Left ventricle myocardium superior (tissue), 1 donor: Measurements from ENCODE around the gene RNU5B-1. TPM values are rescaled to one million over a fixed set of nuclear protein-coding genes. Genes with fewer than 3 reads are reported as not detected.
A peak's percentile ranks its signal among the peaks of the same experiment; 100 is the strongest.

Experiments
- ATAC-seq: fragments of 200-7000 bp; cut with Tn5 transposase; one replicate; pipeline ENCODE4 v1.9.1; 2020; ENCODE audit warnings: mild to moderate bottlenecking, moderate library complexity
- DNase-seq: peaks from one replicate; pipeline ENCODE4 v3.0.0-alpha.2; 2020
- intact Hi-C: fragments of 100-400 bp; cut with micrococcal nuclease; formaldehyde crosslinking; loops from one replicate; pipeline ENCODE4 v1.11.0; 2022
- total RNA-seq: library from RNA; stranded (reverse); fragmentation: NEBNext Ultra II Directional; extraction: Animal tissue kit (Norgen Biotek cat#: 25700); gene quantifications from one replicate; pipeline ENCODE4 v1.2.1, GENCODE V29; 2021
- donor health status: DM: no; HTN: yes; CAD: no; lungs with severe emphysema.

Gene RNU5B-1
- total RNA-seq, 1 donor from 2014 or later = 40.8 TPM

DNA sequence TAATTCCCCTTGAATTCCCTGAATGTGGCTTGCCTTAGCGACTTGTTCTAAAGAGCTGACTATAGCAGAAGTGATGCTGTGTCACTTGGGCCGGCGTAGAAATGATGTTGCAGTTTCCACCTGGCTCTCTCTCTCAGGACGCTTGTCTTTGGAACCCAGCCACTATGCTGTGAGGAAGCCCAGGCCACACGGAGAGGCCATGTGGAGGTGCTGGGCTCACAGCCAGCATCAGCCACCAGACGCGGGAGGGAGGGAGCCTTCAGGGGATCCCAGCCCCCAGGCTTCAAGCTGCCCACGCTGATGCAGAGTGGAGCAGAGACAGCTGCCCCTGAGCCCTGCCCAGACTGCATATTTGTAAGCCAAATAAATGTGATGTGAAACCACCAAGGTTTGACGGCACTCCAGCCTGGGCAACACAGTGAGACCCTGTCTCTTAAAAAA is 18.6 kb downstream of the RNU5B-1 start:
- ATAC-seq = peak; percentile 93
- intact Hi-C loops = loop anchor here (5.0 kb wide), 1 partner anchor 64 kb away; no protein-coding TSS in a partner anchor
- peak; percentile 86 for DNase-seq

DNA sequence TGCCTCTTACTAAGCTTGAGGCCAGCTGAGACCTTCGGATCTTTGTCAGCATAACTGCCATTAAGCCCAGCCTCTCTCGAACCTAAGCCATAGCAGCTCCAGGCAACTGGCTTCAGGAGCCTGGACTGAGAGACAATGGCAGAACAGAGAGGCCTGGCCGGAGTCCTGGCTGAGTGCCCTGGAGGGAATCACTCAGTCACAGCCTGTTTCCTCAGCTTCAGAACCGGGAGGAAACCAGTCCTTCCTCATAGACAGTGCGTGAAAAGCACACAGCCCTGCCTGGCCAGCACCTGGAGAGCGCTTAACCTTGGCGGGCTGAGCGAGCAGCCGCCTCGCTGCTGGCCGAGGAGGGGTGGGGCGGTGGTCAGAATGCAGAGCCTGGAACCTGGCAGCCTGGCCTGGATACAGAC is 21.6 kb downstream of the RNU5B-1 start:
- ATAC-seq (peak; percentile 36), DNase-seq (peak; percentile 61)
- intact Hi-C loops = no loop called here

DNA sequence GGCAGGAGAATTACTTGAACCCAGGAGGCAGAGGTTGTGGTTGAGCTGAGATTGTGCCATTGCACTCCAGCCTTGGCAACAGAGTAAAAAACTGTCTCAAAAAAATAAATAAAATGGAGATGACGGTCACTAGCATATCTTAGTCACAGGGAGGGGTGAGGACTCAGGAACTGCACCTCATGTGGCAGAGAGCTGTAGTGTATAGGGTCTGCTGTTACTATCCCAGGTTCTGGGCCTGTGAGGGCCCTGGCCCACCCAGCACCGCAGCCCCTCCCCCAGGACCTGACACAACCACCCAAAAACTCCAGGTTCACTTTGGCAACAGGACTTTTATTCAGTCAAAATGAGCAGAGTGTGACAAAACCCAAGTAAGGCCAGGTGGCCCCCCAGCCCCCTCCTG is 22.3 kb downstream of the RNU5B-1 start:
- intact Hi-C loops = no loop called here
- no peak for ATAC-seq
- no peak for DNase-seq

DNA sequence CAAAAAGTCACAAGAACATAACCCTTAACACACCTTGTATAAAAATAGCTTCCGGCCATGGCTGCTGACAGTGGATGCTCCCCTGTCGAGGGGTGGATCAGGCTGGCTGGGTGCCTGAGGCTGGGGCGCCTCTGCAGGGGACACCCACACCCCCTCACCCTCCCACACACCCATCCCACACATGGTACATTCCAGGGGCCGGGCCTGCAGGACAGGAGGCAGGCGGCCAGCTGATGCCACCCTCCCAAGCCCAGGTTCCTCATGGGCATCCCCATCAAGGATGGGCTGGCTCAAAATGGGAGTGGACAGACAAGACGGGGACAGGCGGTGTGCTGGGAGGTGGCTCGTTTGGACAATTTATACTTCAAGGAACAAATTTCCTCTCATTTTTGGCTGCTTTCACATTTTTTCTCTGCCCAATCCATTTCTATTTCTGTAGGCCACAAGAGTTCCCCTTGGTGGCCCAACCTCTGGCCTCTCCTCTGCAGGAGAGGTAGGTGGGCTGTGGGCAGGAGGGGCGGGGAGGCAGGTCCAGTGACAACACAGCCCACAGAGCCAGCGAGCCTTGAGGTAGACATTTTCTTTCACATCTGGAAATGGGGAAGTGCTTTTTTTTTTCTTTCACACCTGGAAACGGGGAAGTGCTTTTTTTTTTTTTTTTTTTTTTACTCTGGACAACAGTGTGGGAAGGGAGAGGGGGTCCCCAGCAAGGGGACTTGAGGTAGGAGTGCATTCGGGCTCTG is 23.3 kb downstream of the RNU5B-1 start:
- ATAC-seq (no peak), DNase-seq (no peak)
- intact Hi-C loops = no loop called here

DNA sequence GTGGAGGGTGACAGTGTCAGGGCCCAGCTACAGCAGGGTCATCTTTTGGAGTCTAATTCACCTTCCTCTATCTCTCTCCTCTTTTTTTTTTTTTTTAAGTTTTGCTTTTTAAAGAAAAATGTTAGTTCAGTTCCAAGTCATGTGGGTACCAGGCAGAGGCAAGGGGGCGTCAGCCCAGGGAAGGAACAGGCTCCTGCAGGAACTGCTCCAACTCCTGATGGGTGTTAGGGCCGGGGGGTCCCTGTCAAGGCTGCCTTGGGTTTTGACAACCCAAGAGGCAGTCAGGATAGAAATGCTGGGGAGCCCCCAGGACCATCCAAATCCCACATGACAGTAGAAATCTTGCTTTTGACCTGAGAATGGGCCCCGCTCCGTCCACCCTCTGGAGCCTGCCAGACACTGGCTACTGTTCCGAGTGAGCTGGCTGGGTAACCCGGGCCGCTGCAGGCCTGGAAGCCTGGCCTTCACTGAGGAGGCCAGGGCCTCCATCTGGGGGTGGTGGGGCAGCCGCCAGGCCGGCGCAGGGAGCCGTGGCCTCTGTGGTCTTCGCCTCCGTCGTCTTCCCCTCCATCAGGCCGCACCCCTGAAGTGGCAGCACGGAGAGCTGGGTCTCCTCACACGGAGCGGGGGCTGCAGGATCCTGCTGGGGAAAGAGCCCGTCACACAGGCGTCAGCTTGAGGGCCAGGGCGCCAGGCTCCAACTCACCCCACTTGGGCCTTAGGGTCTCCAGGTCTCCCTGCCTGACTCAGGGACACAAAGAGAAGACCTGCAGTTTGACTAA is 24.2 kb downstream of the RNU5B-1 start:
- intact Hi-C loops = no loop called here
- ATAC-seq (no peak), DNase-seq (no peak)

DNA sequence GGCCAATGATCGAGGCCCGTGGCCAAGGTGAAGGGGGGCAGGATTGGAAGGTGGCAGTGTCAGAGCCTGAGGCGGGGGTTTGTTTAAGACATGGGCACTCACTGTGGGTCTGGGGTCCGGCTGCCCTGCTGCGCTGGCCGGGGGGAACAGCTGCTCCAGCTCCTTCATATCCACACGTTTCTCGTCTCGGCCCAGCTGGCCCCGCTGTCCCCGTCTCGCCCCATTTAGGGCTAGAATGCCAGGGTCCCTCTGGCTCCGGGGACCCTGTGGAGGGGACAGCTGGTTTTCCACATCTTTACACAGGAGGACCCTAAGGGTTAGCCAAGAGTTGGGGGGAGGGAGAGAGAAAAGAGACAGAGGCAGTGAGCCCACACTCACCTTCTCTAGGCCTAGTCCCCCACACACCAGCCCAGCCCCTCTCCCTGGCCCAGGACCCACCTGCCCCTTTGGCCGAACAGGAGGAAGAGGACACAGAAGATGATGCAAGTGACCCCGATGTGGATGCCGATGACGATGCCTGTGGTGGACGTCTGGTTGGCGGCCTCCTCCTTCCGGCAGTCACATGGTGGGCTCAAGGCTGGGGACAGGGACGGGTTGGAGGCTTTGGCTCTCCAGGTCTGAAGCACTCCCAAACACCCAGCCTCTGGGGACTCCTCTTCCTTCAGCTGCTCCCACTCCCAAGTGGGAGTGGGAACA is 25.0 kb downstream of the RNU5B-1 start:
- DNase-seq (no peak), ATAC-seq (no peak)
- intact Hi-C loops = no loop called here

DNA sequence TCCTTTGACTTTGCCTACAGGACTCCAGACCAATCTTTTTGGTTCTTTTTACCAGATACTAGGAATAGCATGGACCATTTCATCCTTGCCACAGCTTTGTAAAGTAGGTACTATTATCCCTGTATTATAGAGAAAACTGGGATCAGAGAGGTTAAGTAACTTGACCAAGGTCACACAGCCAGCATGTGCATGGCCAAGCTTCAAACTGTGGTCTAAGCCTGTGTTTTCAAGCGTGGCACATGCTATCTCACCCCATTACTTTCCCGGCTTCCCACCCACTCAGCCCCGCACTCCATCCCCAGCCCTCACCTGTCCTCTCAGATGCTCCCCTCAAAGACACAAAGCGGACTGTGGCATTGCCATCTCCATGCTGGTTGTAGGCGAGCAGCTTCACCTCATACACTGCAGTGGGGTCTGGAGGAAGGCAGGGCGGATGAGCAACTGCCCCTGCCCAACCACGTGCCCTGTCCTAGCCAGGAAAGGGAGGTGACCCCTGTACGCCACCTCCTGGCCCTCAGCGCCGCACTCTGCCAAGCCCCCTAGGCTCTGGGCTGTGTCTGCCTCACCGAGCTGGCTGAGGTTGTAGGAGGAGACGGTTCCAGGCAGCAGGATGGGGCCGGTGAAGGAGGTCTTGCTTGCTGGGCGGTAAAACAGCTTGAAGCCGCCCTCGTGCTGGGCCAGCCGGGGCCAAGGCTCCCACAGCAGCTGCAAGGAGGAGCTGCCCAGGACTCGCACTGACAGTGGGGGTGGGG is 25.7 kb downstream of the RNU5B-1 start:
- intact Hi-C loops = no loop called here
- no peak for ATAC-seq
- DNase-seq = no peak

DNA sequence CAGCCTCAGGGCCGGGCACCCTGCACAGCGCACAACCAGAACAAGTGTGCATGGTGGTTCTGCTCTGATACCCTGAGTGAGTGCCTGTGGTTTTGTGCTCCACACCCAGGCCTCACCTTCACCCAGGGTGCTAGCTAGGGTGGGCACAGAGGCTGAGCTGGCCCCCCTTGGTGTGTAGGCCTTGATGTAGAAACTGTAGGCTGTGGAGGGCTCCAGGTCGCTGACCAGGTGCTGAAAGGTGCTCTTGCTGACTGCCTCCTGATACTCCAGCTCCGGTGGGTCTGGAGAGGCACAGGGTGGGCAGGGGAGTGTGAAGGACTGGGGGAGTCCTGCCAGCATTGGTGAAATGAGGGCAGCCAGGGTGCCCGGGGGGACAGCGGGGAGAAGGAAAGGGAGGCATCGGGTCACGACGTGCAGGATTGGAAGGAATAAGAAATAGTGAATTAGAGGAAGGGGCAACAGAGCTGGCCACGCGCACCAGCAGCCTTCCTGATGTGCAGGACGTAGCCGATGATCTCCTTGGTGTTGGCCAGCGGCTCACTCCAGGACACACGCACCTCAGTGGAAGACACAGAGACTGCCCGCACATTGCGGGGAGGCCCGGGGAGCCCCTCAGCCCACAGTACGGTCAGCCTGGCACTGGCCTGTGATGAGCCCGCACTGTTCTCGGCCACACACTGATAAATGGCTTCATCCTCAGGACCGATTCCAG is 26.6 kb downstream of the RNU5B-1 start:
- no peak for ATAC-seq
- intact Hi-C loops = no loop called here
- DNase-seq = no peak

DNA sequence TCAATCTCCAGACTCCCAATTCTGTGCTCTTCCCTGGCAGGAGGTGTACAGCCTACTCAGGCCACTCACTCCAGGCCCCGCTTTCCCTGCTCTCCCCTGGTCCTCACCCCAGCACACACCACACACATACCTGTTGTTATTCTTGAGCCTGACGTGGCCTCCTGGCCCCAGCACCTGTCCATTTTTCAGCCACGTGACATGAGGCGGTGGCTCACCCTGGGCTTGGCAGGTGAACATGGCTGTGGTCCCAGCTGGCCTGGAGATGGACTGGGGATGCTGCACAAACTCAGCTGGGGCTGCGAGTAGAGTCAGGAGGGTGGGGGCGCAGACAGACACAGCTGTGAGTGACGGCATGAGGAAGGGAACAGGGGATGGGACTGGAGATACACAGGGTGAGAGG is 27.3 kb downstream of the RNU5B-1 start:
- ATAC-seq (no peak), DNase-seq (no peak)
- intact Hi-C loops = no loop called here

DNA sequence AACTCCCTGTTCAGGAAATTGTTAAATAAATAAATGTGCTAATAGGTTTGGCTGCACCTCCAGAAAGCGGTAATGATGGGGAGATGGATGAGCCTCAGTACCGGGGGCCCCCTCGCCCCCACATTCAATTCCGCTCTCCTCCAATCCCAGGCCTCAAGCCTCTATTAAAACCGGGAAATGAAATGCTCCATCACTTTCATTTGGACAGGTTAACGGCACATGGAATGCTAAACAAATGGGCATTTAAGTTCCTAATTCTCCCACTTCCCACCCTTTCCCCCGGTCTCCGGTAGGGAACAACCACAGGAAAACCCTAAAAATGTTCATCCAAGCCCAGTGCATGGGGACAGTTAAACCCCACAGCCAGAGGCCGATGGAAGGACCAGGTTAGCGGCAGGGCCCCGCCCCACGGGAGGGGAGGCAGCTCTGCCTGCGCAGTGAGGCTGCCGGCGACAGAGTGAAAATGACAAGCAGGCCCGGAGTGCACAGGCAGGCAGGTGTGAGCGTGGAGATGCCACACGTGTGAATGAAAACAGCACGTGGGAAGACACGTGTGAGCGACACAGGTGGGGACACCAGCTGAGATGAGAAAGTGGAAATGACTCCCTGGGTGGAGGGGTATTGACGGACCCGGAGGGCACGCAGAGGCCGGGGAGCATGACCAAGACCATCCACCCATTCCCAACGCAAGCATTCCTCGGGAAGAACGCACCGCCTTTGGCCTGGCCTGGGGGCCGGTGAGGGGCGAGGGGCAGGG is 28.1 kb downstream of the RNU5B-1 start:
- ATAC-seq (no peak), DNase-seq (no peak)
- intact Hi-C loops = no loop called here

DNA sequence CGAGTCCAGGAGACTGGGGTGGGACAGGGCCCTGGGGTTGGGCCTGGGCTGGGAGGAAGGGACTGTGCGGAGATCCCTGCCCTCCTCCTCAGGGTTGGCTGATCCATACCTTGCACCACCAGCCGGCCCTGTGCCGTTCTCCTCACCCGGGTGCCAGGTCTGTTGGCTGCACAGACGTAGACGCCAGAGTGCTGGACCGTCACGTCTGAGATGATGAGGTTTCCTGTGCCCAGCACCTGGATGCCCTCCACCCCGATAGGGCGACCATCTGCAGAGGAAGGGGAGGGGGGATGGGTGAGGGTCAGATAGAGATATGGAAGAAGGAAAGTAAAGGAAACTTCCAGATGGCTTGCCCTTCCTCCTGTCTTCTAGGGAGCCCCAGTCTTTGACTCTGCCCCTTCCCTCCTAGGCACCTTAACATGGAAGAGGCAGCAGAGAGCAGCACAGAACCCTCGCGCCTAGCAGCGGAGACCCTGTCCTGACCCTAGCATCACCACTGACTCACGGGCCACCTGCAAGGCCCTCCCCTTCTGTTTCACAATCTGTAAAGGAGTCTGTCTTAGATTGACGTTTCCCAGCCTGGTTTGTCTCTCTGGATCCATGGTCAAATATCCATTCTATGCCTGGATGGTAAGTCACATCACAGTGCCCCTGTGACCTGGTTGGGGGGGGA is 28.8 kb downstream of the RNU5B-1 start:
- ATAC-seq = no peak
- no peak for DNase-seq
- intact Hi-C loops = no loop called here

DNA sequence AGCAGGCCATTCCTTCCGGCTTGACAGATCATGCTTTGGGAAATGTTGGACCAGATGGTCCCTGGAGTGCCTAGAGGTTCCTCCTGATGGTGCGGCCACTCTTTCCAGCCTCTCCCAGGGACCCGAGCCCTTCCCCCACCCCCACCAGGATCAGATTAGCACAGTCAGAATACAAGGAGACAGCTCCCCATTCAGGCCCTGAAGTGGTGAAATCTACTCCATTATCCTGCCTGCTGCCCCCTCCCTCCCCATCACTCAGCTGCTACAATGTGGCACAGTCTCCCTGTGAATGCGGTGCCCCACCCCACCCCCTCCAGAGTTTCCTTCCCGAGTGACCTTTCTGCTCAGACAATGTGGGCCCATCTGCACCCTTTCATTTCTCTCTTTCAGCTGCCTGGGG is 29.4 kb downstream of the RNU5B-1 start:
- DNase-seq (no peak), ATAC-seq (no peak)
- intact Hi-C loops = no loop called here

DNA sequence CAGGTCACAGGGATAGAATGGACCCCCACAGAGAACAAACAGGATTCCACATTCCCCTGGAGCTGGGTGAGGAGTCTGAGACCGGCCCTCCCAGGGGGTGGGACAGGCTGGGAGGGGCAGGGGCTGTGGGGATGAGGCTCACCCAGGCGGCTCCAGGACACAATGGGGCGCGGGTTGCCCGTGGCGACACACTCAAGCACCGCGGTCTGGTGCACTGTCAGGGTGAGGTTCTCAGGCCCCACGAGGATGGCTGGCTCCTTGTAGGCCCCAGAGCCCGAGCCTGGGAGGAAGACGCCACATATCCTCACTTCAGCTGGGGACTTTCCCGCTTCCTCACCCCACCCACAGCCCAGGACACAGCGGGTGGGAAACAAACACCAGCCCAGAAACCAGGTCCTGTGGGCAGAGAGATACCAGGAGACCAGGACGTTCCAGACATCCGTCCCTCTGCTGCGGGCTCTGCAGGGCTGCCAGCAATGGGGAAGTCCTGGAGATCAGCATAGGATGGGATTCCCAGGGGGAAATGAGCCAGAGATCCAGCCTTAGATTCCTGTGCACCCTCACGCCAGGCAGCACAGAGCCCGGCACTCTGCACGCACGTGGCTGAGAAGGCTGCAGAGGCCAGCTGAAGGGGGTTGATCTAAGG is 30.2 kb downstream of the RNU5B-1 start:
- DNase-seq = no peak
- intact Hi-C loops = no loop called here
- ATAC-seq = no peak

DNA sequence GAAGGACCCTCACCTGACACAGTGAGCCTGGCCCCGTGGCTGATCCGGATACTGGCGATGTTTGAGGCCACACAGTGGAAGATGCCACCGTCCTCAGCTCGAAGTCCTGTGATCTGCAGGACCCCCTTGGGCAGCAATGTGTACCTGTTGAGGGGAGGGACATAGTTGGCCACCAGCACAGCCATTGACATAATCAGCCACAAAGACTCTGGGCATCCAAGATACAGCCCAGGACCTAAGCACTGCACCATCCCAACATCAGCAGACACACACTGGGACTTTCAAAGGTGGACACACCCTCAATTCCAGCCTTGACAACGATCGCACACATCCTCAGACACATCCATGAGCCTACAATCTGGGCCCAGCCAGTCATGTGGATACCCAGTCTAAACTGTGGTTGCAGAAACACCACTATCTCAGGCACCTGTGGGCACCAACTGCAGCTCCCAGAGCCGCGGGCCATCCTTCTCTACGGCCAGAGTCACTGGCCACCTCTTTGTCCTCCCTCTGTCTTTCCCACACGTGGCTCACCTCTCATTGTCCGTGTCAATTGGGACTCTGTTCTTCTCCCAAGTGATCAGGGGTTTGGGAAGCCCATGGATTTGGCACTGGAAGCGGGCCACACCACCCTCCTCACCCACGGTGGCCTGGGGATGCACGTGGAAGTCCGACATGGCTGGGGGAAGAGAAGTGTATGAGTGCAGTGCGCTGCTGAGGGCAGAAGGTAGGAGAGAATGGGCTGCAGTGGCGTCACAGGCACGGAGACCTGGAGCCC is 31.0 kb downstream of the RNU5B-1 start:
- ATAC-seq = no peak
- intact Hi-C loops = no loop called here
- DNase-seq = no peak

DNA sequence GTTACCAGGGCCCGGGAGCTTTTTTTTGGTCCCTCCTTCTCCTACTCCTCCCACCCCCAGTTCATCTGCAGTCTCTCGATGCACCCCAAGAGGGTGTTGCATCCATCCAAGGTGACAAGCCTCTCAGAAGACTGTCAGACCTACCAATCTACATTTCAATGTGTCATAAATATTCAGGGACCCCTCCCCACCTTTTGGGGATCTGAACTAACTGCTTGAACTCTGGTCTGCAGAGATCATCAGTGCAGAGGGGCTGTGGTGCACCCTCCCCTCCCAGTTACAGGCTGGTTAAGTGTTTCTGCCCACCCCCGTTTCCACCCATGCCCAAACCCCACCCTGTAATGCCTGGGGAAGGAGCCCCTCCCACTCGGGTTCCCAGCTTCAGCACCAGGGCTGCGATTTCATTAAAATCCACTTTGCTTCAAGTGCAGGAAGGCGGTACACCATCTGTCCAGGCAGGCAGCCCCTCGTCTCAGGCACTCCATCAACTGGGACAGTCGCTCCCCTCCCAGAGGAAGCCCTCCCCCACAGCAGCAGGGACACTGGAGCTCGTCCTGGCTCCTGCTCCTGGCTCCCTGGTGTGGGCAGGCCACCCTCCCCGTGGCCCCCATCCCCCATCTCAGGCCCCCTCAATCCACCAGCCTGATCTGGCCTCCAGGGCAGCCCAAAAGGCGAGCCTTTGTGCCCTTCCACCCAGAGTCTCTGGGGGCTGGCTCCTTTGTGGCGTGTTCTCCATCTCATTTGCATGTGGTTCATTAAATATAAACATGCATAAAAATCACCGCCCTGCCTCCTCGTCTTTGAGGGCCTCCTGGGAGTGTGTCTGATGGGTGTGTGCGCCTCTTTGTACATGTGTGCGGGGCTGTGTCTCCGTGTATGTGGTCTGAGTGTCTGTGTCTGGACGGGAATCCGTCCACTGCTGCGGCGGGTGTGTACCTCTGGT is 32.3 kb downstream of the RNU5B-1 start:
- ATAC-seq (no peak), DNase-seq (no peak)
- intact Hi-C loops = no loop called here
